Measurements from ENCODE around the gene VAV3. TPM values are rescaled to one million over a fixed set of nuclear protein-coding genes. Genes with fewer than 3 reads are reported as not detected.

VAV3 gene
- total RNA-seq, 1 donor from 2014 or later, result 29.1 TPM

DNA sequence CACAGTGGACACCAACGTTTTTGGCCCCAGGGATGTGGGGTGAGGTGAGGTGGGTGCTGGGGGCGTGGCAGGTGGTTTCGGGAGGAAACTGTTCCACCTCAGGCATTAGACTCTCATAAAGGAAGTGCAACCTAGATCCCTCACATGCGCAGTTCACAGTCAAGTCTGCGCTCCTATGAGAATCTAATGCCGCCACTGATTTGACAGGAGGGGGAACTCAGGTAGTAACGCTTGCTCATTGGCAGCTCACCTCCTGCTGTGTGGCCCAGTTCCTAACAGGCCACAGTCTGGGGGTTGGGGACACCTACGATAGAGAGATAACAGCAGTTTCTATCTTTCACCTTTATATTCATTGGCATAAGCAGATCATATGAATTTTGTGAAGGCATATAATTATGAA lies 347.1 kb downstream of the VAV3 start:
- intact Hi-C loops (cut with micrococcal nuclease), result no loop called here
- H3K27me3 Mint-ChIP-seq, result no peaks in the 10 kb centered on the region
- ChIA-PET CTCF (no interaction called here), POLR2A (no interaction called here)
- H3K9me3 Mint-ChIP-seq, result peaks cover 22% of the 10 kb centered on the region
- ATAC-seq (ENCODE audit: low read depth), result no peak
- TF ChIP-seq, protein P1, sequence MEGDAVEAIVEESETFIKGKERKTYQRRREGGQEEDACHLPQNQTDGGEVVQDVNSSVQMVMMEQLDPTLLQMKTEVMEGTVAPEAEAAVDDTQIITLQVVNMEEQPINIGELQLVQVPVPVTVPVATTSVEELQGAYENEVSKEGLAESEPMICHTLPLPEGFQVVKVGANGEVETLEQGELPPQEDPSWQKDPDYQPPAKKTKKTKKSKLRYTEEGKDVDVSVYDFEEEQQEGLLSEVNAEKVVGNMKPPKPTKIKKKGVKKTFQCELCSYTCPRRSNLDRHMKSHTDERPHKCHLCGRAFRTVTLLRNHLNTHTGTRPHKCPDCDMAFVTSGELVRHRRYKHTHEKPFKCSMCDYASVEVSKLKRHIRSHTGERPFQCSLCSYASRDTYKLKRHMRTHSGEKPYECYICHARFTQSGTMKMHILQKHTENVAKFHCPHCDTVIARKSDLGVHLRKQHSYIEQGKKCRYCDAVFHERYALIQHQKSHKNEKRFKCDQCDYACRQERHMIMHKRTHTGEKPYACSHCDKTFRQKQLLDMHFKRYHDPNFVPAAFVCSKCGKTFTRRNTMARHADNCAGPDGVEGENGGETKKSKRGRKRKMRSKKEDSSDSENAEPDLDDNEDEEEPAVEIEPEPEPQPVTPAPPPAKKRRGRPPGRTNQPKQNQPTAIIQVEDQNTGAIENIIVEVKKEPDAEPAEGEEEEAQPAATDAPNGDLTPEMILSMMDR (IDR thresholded peaks at IDR 0.05), result no peak
- H3K36me3 Mint-ChIP-seq (ENCODE audit: low read depth), result peaks cover 74% of the 10 kb centered on the region
- H3K4me1 Mint-ChIP-seq, result peaks cover 15% of the 10 kb centered on the region
- H3K4me3 Mint-ChIP-seq, result no peak overlapping the region
- H3K27ac Mint-ChIP-seq, result no peak overlapping the region
- DNase-seq, result no peak

DNA sequence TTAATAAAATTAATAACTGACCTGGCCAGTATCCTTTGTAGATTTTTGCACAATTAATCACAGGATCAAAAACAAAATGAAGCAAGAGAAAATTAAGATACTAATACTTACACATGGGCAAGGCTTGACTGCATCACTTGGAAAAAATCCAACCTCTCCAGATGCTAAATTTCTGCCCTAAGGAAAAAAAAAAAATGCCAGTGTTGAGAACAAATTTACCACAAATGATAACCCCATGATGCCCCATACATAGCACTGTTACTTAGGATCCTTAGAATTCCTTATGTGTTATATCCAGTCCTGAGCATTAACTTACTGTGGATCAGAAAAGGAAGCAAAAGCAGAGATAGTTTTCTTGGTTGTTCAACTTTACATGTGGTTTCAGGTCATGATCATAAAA lies 347.5 kb downstream of the VAV3 start:
- H3K4me3 Mint-ChIP-seq, result no peak overlapping the region
- ChIA-PET CTCF (no interaction called here), POLR2A (no interaction called here)
- peaks cover 74% of the 10 kb centered on the region for H3K36me3 Mint-ChIP-seq (ENCODE audit: low read depth)
- TF ChIP-seq, protein P1 (IDR thresholded peaks at IDR 0.05), result no peak
- ATAC-seq (ENCODE audit: low read depth), result no peak
- DNase-seq, result no peak
- intact Hi-C loops (cut with micrococcal nuclease), result no loop called here
- no peaks in the 10 kb centered on the region for H3K27me3 Mint-ChIP-seq
- peaks cover 13% of the 10 kb centered on the region for H3K4me1 Mint-ChIP-seq
- no peak overlapping the region for H3K27ac Mint-ChIP-seq
- peaks cover 26% of the 10 kb centered on the region for H3K9me3 Mint-ChIP-seq

DNA sequence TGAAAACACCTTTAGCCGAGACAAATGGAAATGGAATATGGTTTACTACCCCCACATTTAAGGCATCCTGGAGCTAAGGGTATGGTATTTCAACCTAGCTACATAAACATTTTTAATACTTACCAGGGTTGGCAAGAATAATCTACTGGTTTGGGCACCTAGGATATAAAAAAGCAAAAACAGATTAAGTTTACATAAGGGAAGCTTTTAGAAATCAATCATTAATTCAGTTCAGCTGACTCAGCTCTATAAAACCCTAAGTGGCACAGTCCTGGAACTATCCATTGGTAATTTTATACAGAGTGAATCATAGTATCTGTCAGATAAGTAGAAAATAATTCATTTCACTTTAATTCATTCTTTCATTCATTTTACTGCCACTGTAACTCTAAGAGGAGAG lies 355.2 kb downstream of the VAV3 start:
- Mint-ChIP-seq H3K4me3 (no peak overlapping the region), H3K27ac (no peak overlapping the region), H3K36me3 (ENCODE audit: low read depth) (peaks cover 61% of the 10 kb centered on the region), H3K4me1 (no peaks in the 10 kb centered on the region), H3K27me3 (no peaks in the 10 kb centered on the region), H3K9me3 (peaks cover 15% of the 10 kb centered on the region)
- ChIA-PET CTCF (no interaction called here), POLR2A (no interaction called here)
- no peak for DNase-seq
- no peak for ATAC-seq (ENCODE audit: low read depth)
- TF ChIP-seq, protein P1 (IDR thresholded peaks at IDR 0.05), result no peak
- intact Hi-C loops (cut with micrococcal nuclease), result no loop called here

DNA sequence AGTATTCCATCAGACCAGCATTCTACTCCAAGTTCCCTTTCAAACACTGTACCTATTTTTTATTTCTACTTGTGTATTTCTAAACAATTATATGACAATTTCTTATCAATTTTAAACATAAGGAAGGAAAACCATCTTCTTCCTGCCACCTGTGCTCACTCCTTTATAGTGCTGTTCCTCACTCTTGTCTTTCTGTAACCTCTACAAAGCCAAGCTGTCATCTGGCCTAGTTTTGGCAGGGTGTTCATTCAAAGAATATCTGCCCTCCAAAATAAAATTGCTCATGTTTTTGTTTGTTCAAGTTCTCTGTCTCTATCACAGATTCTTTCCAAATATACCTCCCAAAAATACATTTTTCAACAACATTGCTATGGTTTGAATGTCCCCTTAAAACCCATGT lies 360.2 kb downstream of the VAV3 start:
- TF ChIP-seq, protein P1 (IDR thresholded peaks at IDR 0.05), result no peak
- no peak for DNase-seq
- Mint-ChIP-seq H3K4me1 (no peaks in the 10 kb centered on the region), H3K27ac (no peak overlapping the region), H3K27me3 (no peaks in the 10 kb centered on the region), H3K9me3 (no peaks in the 10 kb centered on the region), H3K4me3 (no peak overlapping the region), H3K36me3 (ENCODE audit: low read depth) (peaks cover 65% of the 10 kb centered on the region)
- ChIA-PET POLR2A (no interaction called here), CTCF (no interaction called here)
- intact Hi-C loops (cut with micrococcal nuclease), result no loop called here
- ATAC-seq (ENCODE audit: low read depth), result no peak

DNA sequence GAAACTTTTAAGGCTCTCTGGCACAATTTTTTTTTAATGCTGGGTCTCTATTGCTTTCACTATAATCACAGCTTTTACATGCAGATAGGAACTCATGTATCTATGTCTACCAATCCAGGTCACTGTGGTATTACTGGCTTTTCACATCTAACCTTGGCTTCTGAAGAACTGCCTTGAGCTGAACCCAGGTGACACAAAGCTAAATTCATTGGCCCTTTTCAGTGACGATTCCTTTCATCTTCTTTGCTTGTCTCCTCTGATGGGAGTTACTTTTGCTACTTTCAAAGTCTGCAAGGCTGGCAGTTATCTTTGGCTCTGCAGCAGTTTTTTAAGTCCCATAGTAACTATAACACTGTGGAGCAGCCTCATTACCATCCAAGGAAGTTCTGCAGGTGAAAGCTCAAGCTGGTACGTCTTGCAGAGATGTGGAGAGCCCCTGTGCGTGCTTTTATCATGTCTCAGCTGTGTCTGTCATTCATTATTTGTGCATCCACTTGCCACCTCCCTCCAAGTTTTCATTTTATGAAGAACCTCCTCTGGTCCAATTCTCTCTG lies 364.3 kb downstream of the VAV3 start:
- DNase-seq (no peak), ATAC-seq (ENCODE audit: low read depth) (no peak)
- TF ChIP-seq, protein P1 (IDR thresholded peaks at IDR 0.05), result no peak
- Mint-ChIP-seq H3K4me3 (no peak overlapping the region), H3K27me3 (no peaks in the 10 kb centered on the region), H3K4me1 (no peaks in the 10 kb centered on the region), H3K36me3 (ENCODE audit: low read depth) (peaks cover 77% of the 10 kb centered on the region), H3K27ac (no peak overlapping the region), H3K9me3 (no peaks in the 10 kb centered on the region)
- CTCF ChIA-PET, result no interaction called here
- POLR2A ChIA-PET, result no interaction called here
- intact Hi-C loops (cut with micrococcal nuclease), result no loop called here

All from activated B cell treated with CpG ODN at 0.5 μM for 24 hours (primary cell).